ENCODE results near the gene SERPIND1.

SERPIND1 gene

DNA sequence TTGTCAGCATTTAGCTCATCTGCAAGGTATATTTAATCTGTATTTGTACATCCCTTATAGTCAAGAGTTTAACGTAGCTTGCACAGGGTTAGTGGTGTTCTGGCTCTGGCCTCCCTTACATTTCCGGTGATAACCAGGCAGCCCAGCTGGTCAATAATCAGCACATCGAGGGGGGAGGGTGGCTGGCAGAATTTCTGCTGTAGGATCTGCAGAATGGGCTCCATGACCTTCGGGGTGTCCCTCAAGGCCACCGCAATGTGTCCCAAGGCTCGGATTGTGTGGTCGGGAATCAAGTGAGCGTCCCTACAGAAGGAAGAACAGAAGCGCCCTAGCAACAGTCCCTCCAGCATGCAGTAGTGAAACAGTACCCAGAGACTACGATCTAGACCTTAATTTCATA is 25.1 kb downstream of the SERPIND1 start:
- TF ChIP-seq, protein P1, sequence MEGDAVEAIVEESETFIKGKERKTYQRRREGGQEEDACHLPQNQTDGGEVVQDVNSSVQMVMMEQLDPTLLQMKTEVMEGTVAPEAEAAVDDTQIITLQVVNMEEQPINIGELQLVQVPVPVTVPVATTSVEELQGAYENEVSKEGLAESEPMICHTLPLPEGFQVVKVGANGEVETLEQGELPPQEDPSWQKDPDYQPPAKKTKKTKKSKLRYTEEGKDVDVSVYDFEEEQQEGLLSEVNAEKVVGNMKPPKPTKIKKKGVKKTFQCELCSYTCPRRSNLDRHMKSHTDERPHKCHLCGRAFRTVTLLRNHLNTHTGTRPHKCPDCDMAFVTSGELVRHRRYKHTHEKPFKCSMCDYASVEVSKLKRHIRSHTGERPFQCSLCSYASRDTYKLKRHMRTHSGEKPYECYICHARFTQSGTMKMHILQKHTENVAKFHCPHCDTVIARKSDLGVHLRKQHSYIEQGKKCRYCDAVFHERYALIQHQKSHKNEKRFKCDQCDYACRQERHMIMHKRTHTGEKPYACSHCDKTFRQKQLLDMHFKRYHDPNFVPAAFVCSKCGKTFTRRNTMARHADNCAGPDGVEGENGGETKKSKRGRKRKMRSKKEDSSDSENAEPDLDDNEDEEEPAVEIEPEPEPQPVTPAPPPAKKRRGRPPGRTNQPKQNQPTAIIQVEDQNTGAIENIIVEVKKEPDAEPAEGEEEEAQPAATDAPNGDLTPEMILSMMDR (IDR thresholded peaks at IDR 0.05; ENCODE audit: low read depth, low read length), result no peak
- H3K4me3 ChIP-seq (ENCODE audit: low read depth, low read length), result no peak overlapping the region

DNA sequence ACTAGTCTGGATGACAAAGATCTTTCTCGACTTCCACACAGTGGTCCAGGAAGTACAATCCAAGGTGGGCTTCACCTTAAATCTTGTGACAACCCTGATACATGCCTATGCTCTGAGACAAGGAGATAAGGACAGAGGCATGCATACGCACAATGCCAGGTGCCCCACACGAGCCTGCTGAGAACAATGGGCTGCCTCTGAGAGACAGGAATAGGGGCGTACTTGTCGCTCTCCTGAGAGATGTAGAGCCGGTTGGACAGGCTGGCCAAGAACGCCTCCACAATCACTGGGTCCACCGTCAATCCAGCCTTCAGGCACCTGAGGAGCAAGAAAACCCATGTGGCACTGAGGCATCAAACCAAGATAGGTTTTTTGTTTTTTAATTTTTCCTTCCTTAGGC is 25.5 kb downstream of the SERPIND1 start:
- TF ChIP-seq, protein P1 (IDR thresholded peaks at IDR 0.05; ENCODE audit: low read depth, low read length), result no peak
- H3K4me3 ChIP-seq (ENCODE audit: low read depth, low read length), result no peak overlapping the region

DNA sequence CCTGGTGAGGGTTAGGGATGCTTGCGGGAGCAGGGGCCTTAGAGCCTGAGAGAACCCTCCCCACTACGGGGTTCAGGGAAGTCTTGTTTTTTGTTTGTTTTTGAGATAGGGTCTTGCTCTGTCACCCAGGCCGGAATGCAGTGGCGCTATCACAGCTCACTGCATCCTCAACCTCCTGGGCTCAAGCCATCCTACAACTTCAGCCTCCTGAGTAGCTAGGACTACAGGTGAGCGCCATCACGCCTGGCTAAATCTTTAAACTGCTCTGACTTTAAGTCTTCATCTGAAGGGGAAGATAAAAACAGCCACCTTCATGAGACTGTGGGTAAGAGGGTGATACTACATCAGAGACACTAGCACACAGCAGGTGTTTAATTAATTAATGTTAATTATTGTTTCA is 28.5 kb downstream of the SERPIND1 start:
- TF ChIP-seq, protein P1 (IDR thresholded peaks at IDR 0.05; ENCODE audit: low read depth, low read length), result no peak
- H3K4me3 ChIP-seq (ENCODE audit: low read depth, low read length), result no peak overlapping the region

DNA sequence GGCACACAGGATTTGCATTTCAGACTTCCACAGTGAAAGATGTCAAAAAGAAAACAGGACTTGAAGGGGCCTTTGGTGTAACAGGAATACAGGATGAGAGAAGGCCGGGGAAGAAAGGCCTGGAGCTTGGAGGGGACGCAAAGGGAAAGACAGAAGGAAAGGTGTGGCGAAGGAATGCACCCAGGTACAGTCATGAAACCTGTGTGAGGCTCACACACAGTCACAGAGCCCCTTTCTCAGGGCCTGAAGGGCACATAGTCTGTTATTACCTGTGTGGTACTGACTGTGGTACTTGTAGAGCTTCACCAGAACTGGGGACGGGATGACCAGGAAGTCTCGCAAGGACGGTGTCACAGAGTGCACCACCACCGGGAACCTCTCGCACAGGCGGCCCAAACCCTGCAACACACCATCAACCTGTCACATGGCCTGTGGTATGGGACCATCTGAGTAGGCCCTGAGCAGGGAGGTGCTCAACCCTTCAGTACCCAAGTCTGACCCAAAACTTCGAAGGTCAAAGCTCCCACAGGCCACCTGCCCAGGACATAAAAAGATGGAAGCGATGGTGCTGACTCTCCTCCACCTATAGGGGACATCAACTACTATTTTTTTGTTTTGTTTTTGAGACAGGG is 29.1 kb downstream of the SERPIND1 start:
- H3K4me3 ChIP-seq (ENCODE audit: low read depth, low read length), result no peak overlapping the region
- TF ChIP-seq, protein P1 (IDR thresholded peaks at IDR 0.05; ENCODE audit: low read depth, low read length), result no peak

DNA sequence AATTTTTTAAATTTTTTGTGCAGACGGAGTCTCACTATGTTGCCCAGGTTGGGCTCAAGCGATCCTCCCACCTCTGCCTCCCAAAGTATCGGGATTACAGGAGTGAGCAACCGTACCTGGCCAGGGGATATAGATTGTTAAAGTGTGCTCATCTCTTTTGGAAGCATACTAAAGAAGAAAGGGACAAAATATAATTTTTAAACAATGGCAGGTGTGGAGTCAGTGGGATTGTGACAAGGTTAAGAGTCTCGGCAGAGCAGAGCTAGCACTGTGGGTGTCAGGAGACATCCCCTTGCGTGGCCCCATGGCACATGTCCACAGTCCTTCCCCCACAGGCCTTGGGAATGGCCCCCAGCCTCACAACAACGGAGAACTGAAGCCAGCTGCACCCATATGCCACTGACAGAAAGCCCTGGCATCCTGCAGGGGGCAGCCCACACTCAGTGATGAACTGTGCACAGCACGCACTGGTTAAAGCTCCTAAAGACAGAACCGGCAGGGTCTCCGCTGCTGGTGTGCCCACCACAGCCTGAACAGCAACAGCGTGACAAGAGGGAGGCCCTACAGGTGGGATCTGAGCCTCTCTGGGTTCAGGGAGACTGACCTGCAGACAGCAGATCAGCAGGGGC is 29.9 kb downstream of the SERPIND1 start:
- H3K4me3 ChIP-seq (ENCODE audit: low read depth, low read length), result no peak overlapping the region
- TF ChIP-seq, protein P1 (IDR thresholded peaks at IDR 0.05; ENCODE audit: low read depth, low read length), result peak; percentile 73

DNA sequence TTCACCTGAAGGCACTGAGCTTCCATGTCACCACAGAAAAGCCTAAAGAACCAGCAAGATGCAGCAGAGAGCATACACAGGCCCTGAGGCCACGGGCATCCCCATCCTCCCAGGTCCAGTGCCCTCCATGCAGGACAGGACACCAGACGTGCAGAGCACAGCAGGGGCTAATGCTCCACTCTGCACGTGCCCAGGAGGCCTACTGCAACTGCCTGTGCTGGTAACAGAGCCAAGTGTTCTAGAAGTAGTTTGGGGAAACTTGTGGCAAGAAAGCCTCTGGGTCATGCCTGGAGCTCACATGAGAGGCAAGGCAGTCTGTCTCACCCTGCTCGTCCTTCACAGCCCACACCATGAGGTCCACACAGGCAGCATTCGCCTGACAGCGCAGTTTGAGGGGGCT is 30.7 kb downstream of the SERPIND1 start:
- TF ChIP-seq, protein P1 (IDR thresholded peaks at IDR 0.05; ENCODE audit: low read depth, low read length), result no peak

DNA sequence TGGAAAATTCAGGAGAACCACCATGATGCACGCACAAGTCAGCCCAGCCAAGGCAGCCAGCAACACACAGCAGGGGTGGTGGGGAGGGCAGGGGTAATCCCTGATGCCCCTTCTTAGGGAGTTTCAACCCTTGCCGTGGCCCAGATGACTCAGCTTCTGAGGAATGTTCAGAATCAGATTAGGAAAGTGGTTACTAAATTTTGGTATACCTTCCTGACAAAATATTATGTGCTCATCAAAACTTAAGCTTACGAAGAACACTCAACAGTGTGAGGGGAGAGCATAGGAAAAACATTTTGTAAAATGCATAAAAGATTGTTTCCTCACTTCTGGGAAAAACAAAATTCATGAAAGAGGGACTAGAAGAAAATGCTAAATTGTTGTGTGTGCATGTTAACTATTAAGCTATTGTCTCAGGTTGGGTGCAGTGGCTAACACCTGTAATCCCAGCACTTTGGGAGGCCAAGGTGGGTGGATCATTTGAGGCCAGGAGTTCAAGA is 32.1 kb downstream of the SERPIND1 start:
- TF ChIP-seq, protein P1 (IDR thresholded peaks at IDR 0.05; ENCODE audit: low read depth, low read length), result no peak
- no peak overlapping the region for H3K4me3 ChIP-seq (ENCODE audit: low read depth, low read length)

More for the DNA sequence above, 30.7 kb downstream of the SERPIND1 start:
- H3K4me3 ChIP-seq (ENCODE audit: low read depth, low read length), result no peak overlapping the region
